Astrocyte of the cerebellum (primary cell): ENCODE results near the gene TNFRSF9.
A peak's percentile ranks its signal among the peaks of the same experiment; 100 is the strongest.
"Not testable (repeated sequence)": the region's sequence is repeated elsewhere in the genome, so short reads cannot be mapped to it uniquely, and the experiment has no call there.

Experiments
- DNase-seq: peaks from one replicate; pipeline ENCODE4 v3.0.0-alpha.2; 2011; ENCODE audit warnings: low read depth
- H3K4me3 ChIP-seq: 2 replicates; pipeline ENCODE4 v1.5.1; 2011; ENCODE audit warnings: mild to moderate bottlenecking, low read depth, low read length, moderate library complexity
- CTCF ChIP-seq: IDR thresholded peaks from 2 replicates; pipeline ENCODE4 v1.5.1; 2012; ENCODE audit warnings: low read length, low read depth, moderate library complexity, mild to moderate bottlenecking; ENCODE audit errors: missing control alignments
- in situ Hi-C: cut with HindIII; loops from 2 replicates; pipeline ENCODE4 v1.10.0; 2017; ENCODE audit warnings: low sequenced_read_pairs

Gene TNFRSF9

GRCh38 chr1:7932524-7933138 lies 8.0 kb downstream of the TNFRSF9 start:
- TF ChIP-seq CTCF = no peak
- in situ Hi-C loops = no loop called here
- H3K4me3 ChIP-seq = no peak overlapping the region
- DNase-seq = no peak

- TF ChIP-seq CTCF = no peak
Measured at GRCh38 chr1:7931446-7931812, 9.2 kb downstream of the TNFRSF9 start.

GRCh38 chr1:7930645-7931445 lies 9.8 kb downstream of the TNFRSF9 start:
- no peak for TF ChIP-seq CTCF
- in situ Hi-C loops = no loop called here
- no peak overlapping the region for H3K4me3 ChIP-seq
- DNase-seq = no peak

More at GRCh38 chr1:7931446-7931812, 9.2 kb downstream of the TNFRSF9 start:
- no peak for DNase-seq
- in situ Hi-C loops = no loop called here
- no peak overlapping the region for H3K4me3 ChIP-seq

- in situ Hi-C loops = no loop called here
Measured at GRCh38 chr1:7929637-7930036, 11.0 kb downstream of the TNFRSF9 start.

GRCh38 chr1:7928247-7928646 lies 12.4 kb downstream of the TNFRSF9 start:
- in situ Hi-C loops = no loop called here

More at GRCh38 chr1:7929637-7930036, 11.0 kb downstream of the TNFRSF9 start:
- no peak for DNase-seq
- TF ChIP-seq CTCF = no peak
- no peak overlapping the region for H3K4me3 ChIP-seq

GRCh38 chr1:7927061-7927460 lies 13.6 kb downstream of the TNFRSF9 start:
- DNase-seq, H3K4me3 ChIP-seq, in situ Hi-C loops: not testable (repeated sequence)

More at GRCh38 chr1:7928247-7928646, 12.4 kb downstream of the TNFRSF9 start:
- no peak overlapping the region for H3K4me3 ChIP-seq
- TF ChIP-seq CTCF = no peak
- DNase-seq = no peak

- DNase-seq = peak; percentile 29
- in situ Hi-C loops = loop anchor here (25.0 kb wide), 1 partner anchor 90 kb away; no protein-coding TSS in a partner anchor
- H3K4me3 ChIP-seq = no peak overlapping the region
- no peak for TF ChIP-seq CTCF
Measured at GRCh38 chr1:7922301-7922700, 18.3 kb downstream of the TNFRSF9 start.
